IPS-18c (cell line): ENCODE measurements around the gene SMCHD1.

Experiments used
- H3K4me3 ChIP-seq: 2 replicates; pipeline ENCODE4 v1.7.0; 2013; ENCODE audit warnings: low read depth, mild to moderate bottlenecking, low read length, moderate library complexity; ENCODE audit not compliant: insufficient read depth
- H3K9me3 ChIP-seq: one replicate; pipeline ENCODE4 v1.6.1; 2013; ENCODE audit warnings: mild to moderate bottlenecking, low read length, moderate library complexity; ENCODE audit not compliant: control insufficient read depth, insufficient read depth

SMCHD1 gene

GRCh38 chr18:2655178-2655953, at the start of gene SMCHD1:
Gene SMCHD1 (plus strand): TSS chr18:2655726. CDS start chr18:2656076, 350 bp downstream.
- H3K9me3 ChIP-seq, result peaks cover 3% of the 10 kb centered on the region
- H3K4me3 ChIP-seq, result peak within 1 kb of the TSS; percentile 94

- no peaks in the 10 kb centered on the region for H3K9me3 ChIP-seq
- no peak overlapping the region for H3K4me3 ChIP-seq
These were observed 49.2 kb upstream of the SMCHD1 start for GRCh38 chr18:2606335-2606734.

GRCh38 chr18:2609604-2610003, 45.9 kb upstream of the SMCHD1 start:
- H3K9me3 ChIP-seq, result no peaks in the 10 kb centered on the region
- H3K4me3 ChIP-seq, result no peak overlapping the region

DNA sequence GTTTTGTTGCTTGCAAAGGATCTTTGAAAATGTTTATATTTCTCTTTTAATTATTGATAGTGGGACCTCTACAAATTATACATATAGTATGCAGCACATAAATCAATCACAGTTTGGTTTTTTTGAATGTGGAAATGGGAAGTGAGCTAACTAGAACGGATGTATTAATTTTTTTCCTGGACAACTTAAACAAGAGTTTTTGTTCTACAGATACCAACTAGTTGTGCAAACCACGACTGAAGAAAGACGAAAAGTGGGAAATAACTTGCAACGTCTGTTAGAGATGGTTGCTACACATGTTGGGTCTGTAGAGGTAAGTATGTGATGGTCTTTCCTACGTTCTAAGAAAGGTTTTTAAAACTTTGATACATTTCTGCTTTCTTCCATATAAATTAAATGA, 45.0 kb upstream of the SMCHD1 start:
- no peak overlapping the region for H3K4me3 ChIP-seq
- no peaks in the 10 kb centered on the region for H3K9me3 ChIP-seq

DNA sequence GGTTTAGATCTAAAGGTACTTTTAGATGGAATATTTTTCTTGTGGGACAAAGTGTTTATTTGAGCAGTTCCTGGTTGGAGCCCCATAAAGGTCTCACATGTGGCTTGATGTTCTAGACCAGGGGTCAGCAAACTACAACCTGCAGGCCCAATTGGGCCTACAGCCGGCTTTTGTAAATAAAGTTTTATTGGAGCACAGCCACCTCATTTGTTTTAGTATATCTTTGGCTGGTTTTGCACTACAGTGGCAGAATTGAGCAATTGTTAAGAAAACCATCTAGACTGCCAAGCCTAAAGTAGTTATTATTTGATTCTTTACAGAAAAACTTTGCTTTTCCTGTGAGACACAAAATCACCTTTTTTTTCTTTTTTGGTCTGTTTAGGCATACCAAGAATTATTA, 42.5 kb upstream of the SMCHD1 start:
- H3K9me3 ChIP-seq, result no peaks in the 10 kb centered on the region

DNA sequence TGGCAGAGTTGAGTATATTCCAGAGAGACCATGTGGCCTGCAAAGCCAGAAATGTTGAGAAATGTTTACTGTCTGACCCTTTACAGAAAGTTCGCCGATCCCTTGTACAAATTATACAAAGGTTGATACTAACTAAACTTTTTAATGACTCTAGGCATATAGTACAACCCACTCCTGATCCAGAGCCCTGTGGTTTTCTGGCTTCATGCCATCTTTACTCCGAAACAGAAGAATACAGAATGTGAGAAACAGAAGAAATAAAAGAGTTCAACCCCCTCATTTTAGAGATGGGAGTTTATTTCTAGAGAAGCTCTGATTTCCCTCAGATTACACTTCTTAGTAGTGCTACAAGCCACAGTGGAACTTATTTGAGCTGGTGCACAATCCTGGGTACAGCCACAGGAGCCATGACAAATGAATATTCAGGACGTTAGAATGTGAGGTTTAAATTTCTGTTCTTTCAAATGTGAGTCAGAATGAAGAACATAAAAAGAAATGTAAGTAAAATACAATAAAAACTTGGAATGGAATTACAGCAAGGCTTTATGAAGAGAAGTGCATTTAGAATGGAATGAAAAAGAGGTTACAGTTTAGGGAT, 38.0 kb upstream of the SMCHD1 start:
- Histone ChIP-seq H3K4me3 (no peak overlapping the region), H3K9me3 (no peaks in the 10 kb centered on the region)

More for the DNA sequence above, 42.5 kb upstream of the SMCHD1 start:
- H3K4me3 ChIP-seq, result no peak overlapping the region

DNA sequence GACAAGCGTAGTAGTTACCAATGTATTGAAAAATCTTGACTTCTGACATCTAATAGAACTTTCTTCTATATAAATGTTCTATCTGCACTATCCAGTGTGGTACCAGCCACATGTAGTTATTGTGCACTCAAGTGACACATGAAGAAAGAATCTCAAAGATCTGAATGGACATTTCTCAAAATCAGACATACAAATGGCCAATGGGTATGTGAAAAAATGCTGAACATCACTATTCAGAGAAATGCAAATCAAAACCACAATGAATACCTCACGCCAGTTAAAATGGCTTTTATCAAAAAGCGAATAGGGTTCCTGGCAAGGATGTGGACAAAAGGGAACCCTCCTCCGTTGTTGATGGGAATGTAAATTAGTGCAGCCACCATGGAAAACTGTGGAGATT, 37.5 kb upstream of the SMCHD1 start:
- Histone ChIP-seq H3K4me3 (no peak overlapping the region), H3K9me3 (no peaks in the 10 kb centered on the region)

DNA sequence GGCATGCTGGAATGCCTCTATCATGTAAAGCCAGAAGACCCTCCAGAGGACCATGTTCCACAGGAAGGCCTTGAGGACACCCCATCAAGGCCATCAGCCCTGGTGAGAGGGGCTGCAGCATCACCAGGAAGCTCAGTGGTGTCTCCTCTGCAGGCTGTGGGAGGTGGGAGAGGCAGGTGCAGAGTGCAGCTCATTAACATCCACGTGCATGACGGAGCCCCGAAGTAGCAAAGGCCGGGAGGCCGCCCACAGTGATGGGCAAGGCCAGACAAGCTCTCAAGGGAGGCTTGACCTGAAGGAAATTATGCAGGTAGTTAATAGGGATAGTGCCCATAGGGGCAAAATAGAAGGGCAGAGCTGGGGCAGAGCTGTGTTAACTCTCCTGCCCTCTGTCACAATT, 30.3 kb upstream of the SMCHD1 start:
- Histone ChIP-seq H3K4me3 (no peak overlapping the region), H3K9me3 (no peaks in the 10 kb centered on the region)

- Histone ChIP-seq H3K9me3 (no peaks in the 10 kb centered on the region), H3K4me3 (no peak overlapping the region)
These were observed 27.7 kb upstream of the SMCHD1 start for GRCh38 chr18:2627821-2628276.

GRCh38 chr18:2629003-2629402, 26.5 kb upstream of the SMCHD1 start:
- Histone ChIP-seq H3K9me3 (no peaks in the 10 kb centered on the region), H3K4me3 (no peak overlapping the region)

DNA sequence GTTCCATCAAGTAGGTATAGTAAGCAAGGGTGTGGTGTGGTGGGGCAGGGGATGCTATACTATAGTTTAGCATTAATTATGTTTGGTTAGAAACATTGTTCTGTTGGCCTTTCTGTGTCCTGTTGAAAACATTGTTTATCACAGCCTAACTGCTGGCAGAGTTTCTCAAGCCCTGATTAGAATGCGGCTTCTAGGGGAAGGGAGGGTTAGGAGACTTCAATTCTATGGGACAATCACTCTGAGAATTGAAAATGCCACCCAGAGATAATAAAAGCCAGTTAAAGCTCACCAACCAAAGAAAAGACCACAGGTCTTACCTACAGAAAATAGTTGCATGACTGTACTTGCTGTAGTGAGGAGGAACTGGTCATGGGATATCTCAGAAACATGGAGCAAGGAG, 19.9 kb upstream of the SMCHD1 start:
- Histone ChIP-seq H3K4me3 (no peak overlapping the region), H3K9me3 (no peaks in the 10 kb centered on the region)

GRCh38 chr18:2636126-2636631, 19.3 kb upstream of the SMCHD1 start:
- no peak overlapping the region for H3K4me3 ChIP-seq

GRCh38 chr18:2641638-2642037, 13.9 kb upstream of the SMCHD1 start:
- H3K4me3 ChIP-seq, result no peak overlapping the region
- no peaks in the 10 kb centered on the region for H3K9me3 ChIP-seq

More at GRCh38 chr18:2636126-2636631, 19.3 kb upstream of the SMCHD1 start:
- H3K9me3 ChIP-seq, result no peaks in the 10 kb centered on the region

DNA sequence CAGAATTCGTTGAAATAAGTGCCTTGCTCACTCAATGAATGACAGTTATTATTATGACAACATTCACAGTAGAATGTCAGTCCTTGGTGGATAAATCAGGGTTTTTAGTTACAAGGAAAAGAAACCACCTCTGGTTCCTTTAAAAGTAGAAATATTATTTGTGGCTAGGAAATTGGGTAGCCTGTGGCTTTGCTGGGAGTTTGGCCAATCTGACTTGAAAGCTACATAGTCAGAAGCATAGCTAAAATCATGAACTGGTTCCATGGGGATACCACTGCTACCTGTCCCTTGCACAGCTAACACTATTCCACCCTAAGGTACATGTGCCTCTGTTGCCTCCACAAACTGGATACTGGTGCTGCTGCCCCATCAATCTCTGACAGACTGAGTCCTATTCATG, 12.8 kb upstream of the SMCHD1 start:
- Histone ChIP-seq H3K4me3 (no peak overlapping the region), H3K9me3 (no peaks in the 10 kb centered on the region)

DNA sequence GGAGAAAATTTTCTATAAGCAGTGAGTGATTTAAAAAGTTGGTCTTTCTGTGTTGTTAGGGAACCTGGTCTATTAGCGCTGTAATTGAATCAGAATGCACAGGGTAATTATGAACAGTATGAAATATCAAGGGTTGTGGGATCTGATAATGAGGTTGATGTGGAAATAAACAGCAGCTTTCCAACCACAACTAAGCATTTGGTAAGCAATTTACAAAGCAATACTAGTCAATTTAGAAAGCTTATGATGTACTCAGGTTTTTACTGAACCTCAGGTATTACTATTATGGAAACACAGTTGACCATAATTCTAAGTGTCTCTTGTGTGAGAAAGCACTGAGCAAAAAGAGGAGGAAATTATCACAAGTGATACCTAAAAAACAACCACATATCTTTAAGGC, 11.0 kb upstream of the SMCHD1 start:
- no peak overlapping the region for H3K4me3 ChIP-seq
- no peaks in the 10 kb centered on the region for H3K9me3 ChIP-seq

DNA sequence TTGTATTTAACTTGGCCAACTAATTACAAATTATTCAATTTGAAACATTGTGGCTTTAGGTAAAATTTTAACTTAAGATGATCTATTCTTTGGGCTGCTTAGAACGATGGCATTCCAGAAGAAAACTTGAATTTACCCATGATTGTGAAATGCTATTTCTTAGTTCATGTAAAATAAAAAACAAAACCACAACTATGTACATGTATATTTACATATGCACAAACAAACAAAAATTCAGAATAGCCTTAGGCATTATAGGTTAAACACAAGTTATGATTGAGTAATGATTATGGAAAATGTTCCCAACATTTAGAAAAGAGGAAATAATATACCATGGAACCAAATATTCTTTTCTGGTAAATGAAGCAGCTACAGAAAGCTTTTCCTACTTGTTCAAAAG, 3.5 kb upstream of the SMCHD1 start:
- H3K9me3 ChIP-seq, result peaks cover 3% of the 10 kb centered on the region
- H3K4me3 ChIP-seq, result no peak overlapping the region

DNA sequence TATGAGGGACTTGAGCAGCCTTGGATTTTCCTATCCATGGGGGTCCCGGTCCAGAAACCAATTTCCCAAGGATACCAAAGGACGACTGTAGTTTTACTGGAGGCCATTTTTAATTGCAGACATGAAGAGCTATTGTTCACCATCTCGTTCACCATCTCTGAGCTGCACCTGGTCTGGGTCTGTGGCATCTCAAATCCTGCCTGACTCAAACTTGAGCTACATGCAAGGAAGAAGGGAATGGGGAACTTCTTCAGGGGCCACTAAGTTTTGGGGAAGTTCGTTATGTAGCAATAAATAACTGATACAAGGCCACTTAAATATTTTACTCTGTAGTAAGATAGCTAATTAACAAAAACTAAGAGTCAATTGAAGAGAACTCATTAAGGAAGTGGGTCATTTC, 2.1 kb upstream of the SMCHD1 start:
- H3K4me3 ChIP-seq, result no peak overlapping the region
- H3K9me3 ChIP-seq, result peaks cover 3% of the 10 kb centered on the region

GRCh38 chr18:2654169-2654927, 1.2 kb upstream of the SMCHD1 start:
- peaks cover 3% of the 10 kb centered on the region for H3K9me3 ChIP-seq

More at GRCh38 chr18:2654169-2654927, 1.2 kb upstream of the SMCHD1 start:
- peak overlapping the region; percentile 94 for H3K4me3 ChIP-seq
